GM18520 (cell line): ENCODE results near the gene CENPI.
"Not testable (repeated sequence)": the region's sequence is repeated elsewhere in the genome, so short reads cannot be mapped to it uniquely, and the experiment has no call there.

Experiments
- ATAC-seq: cut with Tn5 transposase; IDR thresholded peaks from one replicate; pipeline ENCODE4 v1.9.1; 2021; ENCODE audit not compliant: unreplicated experiment

Gene CENPI

GRCh38 chrX:101097546-101098453 is at the start of gene CENPI:
TSS of gene CENPI (plus strand) at chrX:101098204. CDS start at chrX:101101071, 2,867 bp downstream.
- peak; percentile 97 for ATAC-seq

- no peak for ATAC-seq
These were observed 46.9 kb upstream of the CENPI start for GRCh38 chrX:101051153-101051548.

- ATAC-seq: peak; percentile 83
These were observed 46.3 kb upstream of the CENPI start, which contains the start of gene TRMT2B for GRCh38 chrX:101051549-101052302. TSS of gene TRMT2B (minus strand) at chrX:101052111. CDS start at chrX:101042289, 9,822 bp downstream.

- ATAC-seq: not testable (repeated sequence)
These were observed 41.5 kb upstream of the CENPI start for GRCh38 chrX:101056551-101056950.

GRCh38 chrX:101057093-101057714 is 40.8 kb upstream of the CENPI start:
- no peak for ATAC-seq

- ATAC-seq: no peak
These were observed 35.8 kb upstream of the CENPI start for GRCh38 chrX:101062176-101062575.

- ATAC-seq: no peak
These were observed 26.4 kb upstream of the CENPI start for GRCh38 chrX:101071582-101071981.

- ATAC-seq: no peak
These were observed 19.0 kb upstream of the CENPI start, which contains the start of gene TMEM35A for GRCh38 chrX:101078716-101079598. TSS of gene TMEM35A (plus strand) at chrX:101078879. CDS start at chrX:101079003, 124 bp downstream.

- no peak for ATAC-seq
These were observed 18.2 kb upstream of the CENPI start for GRCh38 chrX:101079736-101080270.

- ATAC-seq: no peak
These were observed 17.5 kb upstream of the CENPI start for GRCh38 chrX:101080326-101081124.

- ATAC-seq: no peak
These were observed 16.8 kb upstream of the CENPI start for GRCh38 chrX:101081231-101081630.

GRCh38 chrX:101091817-101092216 is 6.2 kb upstream of the CENPI start:
- no peak for ATAC-seq

- ATAC-seq: no peak
These were observed 10.3 kb downstream of the CENPI start for GRCh38 chrX:101108284-101108683.

- no peak for ATAC-seq
These were observed 19.7 kb downstream of the CENPI start for GRCh38 chrX:101117701-101118100.

- ATAC-seq: no peak
These were observed 38.2 kb downstream of the CENPI start for GRCh38 chrX:101136235-101136634.
